Measurements from ENCODE around the gene ZMYND15. TPM values are rescaled to one million over a fixed set of nuclear protein-coding genes. Genes with fewer than 3 reads are reported as not detected.
A peak's percentile ranks its signal among the peaks of the same experiment; 100 is the strongest.

Gene ZMYND15
- total and polyA plus RNA-seq, 2 of the 13 experiments (the other 11 are each of a cell fraction or from before 2014, with no cell fraction given), result 0.24 to 2.7 TPM

DNA sequence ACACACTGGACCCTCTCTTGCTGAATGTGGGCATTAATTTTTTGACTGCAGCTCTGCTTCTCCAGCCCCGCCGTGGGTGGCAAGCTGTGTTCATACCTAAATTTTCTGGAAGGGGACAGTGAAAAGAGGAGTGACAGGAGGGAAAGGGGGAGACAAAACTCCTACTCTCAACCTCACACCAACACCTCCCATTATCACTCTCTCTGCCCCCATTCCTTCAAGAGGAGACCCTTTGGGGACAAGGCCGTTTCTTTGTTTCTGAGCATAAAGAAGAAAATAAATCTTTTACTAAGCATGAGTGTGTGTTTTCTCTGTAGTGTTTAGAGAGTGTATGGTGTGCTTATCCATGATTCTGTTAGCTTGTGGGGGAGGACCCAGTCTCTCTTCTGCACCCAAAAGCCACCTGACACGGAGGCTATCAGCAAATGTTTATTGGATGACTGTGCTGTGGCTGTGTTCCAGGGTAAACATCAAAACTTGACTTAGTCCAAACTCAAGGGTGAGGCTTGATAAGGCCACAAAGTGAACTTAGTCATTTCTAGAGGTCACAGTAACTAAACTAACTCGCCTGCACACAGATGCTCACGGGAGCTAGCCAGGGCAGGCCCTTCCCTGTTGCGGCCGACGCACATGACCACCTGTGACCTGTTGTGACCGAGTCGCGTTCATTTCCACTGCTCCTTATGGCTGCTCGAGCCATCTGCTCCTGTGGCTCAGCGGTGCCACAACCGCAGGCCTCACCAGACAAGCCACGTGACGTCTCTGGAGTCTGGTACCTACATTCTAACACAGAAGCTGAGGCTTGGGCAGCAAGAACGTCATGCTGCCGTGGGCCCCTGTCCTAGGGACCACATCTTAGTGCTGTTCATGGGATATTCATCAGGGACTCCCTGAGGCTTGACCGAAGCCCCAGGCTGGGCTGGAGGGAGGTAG is 18.2 kb upstream of the ZMYND15 start (continued):
- no peak for TF ChIP-seq RORA (CRISPR knock-in tag; IDR thresholded peaks at IDR 0.05)
- no peak for TF ChIP-seq ZSCAN22 (CRISPR knock-in tag; IDR thresholded peaks at IDR 0.05)
- no peak for TF ChIP-seq HOXA5 (CRISPR knock-in tag; IDR thresholded peaks at IDR 0.05)
- TF ChIP-seq ZBTB4 (CRISPR knock-in tag; IDR thresholded peaks at IDR 0.05; ENCODE audit: borderline replicate concordance), result no peak
- TF ChIP-seq TMF1 (CRISPR knock-in tag; IDR thresholded peaks at IDR 0.05; ENCODE audit: low read depth), result peak; percentile 55; the same call in 1 of the 2 replicates
- 0 out of 2 replicates have a peak, but pooled peaks have one; percentile 24 for TF ChIP-seq SIX1 (CRISPR knock-in tag; IDR thresholded peaks at IDR 0.05; ENCODE audit: borderline replicate concordance)
- no peak for TF ChIP-seq HDAC6 (IDR thresholded peaks at IDR 0.05; ENCODE audit: low read depth, low read length)
- no peak for TF ChIP-seq ZNF326 (CRISPR knock-in tag; IDR thresholded peaks at IDR 0.05; ENCODE audit: borderline replicate concordance)
- no peak for TF ChIP-seq WIZ (CRISPR knock-in tag; IDR thresholded peaks at IDR 0.05)
- TF ChIP-seq MAZ (IDR thresholded peaks at IDR 0.05; ENCODE audit: borderline replicate concordance, low read depth, low read length), result no peak
- peak; percentile 76 for TF ChIP-seq MAZ (CRISPR knock-in tag; IDR thresholded peaks at IDR 0.05; ENCODE audit: low read depth)
- peak; percentile 23 for TF ChIP-seq TBL1XR1 (IDR thresholded peaks at IDR 0.05; ENCODE audit: borderline replicate concordance, low read length, partially characterized antibody)
- TF ChIP-seq NFYC (CRISPR knock-in tag; IDR thresholded peaks at IDR 0.05), result no peak
- TF ChIP-seq, protein P1, sequence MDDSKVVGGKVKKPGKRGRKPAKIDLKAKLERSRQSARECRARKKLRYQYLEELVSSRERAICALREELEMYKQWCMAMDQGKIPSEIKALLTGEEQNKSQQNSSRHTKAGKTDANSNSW (CRISPR knock-in tag; IDR thresholded peaks at IDR 0.05; ENCODE audit: borderline replicate concordance), result no peak
- TF ChIP-seq ZNF557 (CRISPR knock-in tag; IDR thresholded peaks at IDR 0.05), result no peak
- TF ChIP-seq ZNF101 (CRISPR knock-in tag; IDR thresholded peaks at IDR 0.05; ENCODE audit: borderline replicate concordance, low read depth), result no peak
- no peak for TF ChIP-seq ZNF317 (CRISPR knock-in tag; IDR thresholded peaks at IDR 0.05)
- no peak for TF ChIP-seq SRSF9 (IDR thresholded peaks at IDR 0.05; ENCODE audit: borderline replicate concordance, insufficient read depth, low read depth, low read length, poor library complexity, severe bottlenecking)
- TF ChIP-seq ZNF782 (CRISPR knock-in tag; IDR thresholded peaks at IDR 0.05; ENCODE audit: borderline replicate concordance), result no peak
- no peak for TF ChIP-seq ZNF484 (CRISPR knock-in tag; IDR thresholded peaks at IDR 0.05; ENCODE audit: borderline replicate concordance, low read depth)
- TF ChIP-seq, protein P2, sequence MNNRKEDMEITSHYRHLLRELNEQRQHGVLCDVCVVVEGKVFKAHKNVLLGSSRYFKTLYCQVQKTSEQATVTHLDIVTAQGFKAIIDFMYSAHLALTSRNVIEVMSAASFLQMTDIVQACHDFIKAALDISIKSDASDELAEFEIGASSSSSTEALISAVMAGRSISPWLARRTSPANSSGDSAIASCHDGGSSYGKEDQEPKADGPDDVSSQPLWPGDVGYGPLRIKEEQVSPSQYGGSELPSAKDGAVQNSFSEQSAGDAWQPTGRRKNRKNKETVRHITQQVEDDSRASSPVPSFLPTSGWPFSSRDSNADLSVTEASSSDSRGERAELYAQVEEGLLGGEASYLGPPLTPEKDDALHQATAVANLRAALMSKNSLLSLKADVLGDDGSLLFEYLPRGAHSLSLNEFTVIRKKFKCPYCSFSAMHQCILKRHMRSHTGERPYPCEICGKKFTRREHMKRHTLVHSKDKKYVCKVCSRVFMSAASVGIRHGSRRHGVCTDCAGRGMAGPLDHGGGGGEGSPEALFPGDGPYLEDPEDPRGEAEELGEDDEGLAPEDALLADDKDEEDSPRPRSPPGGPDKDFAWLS (CRISPR knock-in tag; IDR thresholded peaks at IDR 0.05; ENCODE audit: borderline replicate concordance), result no peak
- TF ChIP-seq PRMT3 (CRISPR knock-in tag; IDR thresholded peaks at IDR 0.05; ENCODE audit: borderline replicate concordance, low read depth), result no peak; the same call in 1 of the 2 replicates
